SK-N-MC (cell line): Measurements from ENCODE around the gene C12orf43.

Source experiments
- DNase-seq: peaks from one replicate; pipeline ENCODE4 v3.0.0-alpha.2; 2011; ENCODE audit warnings: low read depth, low spot score
- H3K27ac ChIP-seq: fragments of 200-600 bp; sonication (generic); 2 replicates; pipeline ENCODE4 v1.5.1; 2016; ENCODE audit warnings: mixed run types
- H3K36me3 ChIP-seq: fragments of 200-600 bp; sonication (generic); 2 replicates; pipeline ENCODE4 v1.6.1; 2017; ENCODE audit warnings: antibody characterized with exemption, low read length, mixed read lengths; ENCODE audit not compliant: insufficient read depth
- H3K4me3 ChIP-seq: fragments of 200-600 bp; sonication (generic); 2 replicates; pipeline ENCODE4 v1.5.1; 2016
- H3K9ac ChIP-seq: fragments of 200-600 bp; sonication (generic); 2 replicates; pipeline ENCODE4 v1.8.0; 2017; ENCODE audit warnings: mixed run types, mixed read lengths; ENCODE audit not compliant: insufficient read length
- H3K9me3 ChIP-seq: fragments of 200-600 bp; sonication (generic); 2 replicates; pipeline ENCODE4 v1.6.1; 2017; ENCODE audit warnings: low read depth, mild to moderate bottlenecking, antibody characterized with exemption, low read length, moderate library complexity, mixed read lengths
- EZH2 ChIP-seq: fragments of 200-600 bp; sonication (generic); IDR thresholded peaks from one replicate; pipeline ENCODE4 v1.6.1; 2017; ENCODE audit warnings: antibody characterized with exemption
- FOXP2 ChIP-seq: optimal IDR thresholded peaks from 2 replicates; pipeline ENCODE3; 2011; ENCODE audit warnings: mild to moderate bottlenecking, moderate library complexity; ENCODE audit not compliant: insufficient read depth; ENCODE audit errors: extremely low read length, control extremely low read depth
- POLR2AphosphoS5 ChIP-seq: IDR thresholded peaks from 2 replicates; pipeline ENCODE4 v1.6.1; 2012; ENCODE audit warnings: mild to moderate bottlenecking, low read depth, low read length, borderline replicate concordance

C12orf43 gene

GRCh38 chr12:121036810-121037326, 20.6 kb upstream of the C12orf43 start:
- H3K9ac ChIP-seq = no peak overlapping the region
- no peak for TF ChIP-seq FOXP2
- TF ChIP-seq POLR2AphosphoS5 = no peak
- no peak for TF ChIP-seq EZH2
- no peak for DNase-seq

GRCh38 chr12:121034616-121035305, 18.5 kb upstream of the C12orf43 start:
- TF ChIP-seq FOXP2 (no peak), POLR2AphosphoS5 (no peak), EZH2 (no peak)
- peak overlapping the region; percentile 29 for H3K27ac ChIP-seq
- H3K36me3 ChIP-seq = no peaks in the 10 kb centered on the region
- no peaks in the 10 kb centered on the region for H3K9me3 ChIP-seq
- H3K4me3 ChIP-seq = peak overlapping the region; percentile 41
- DNase-seq = no peak
- H3K9ac ChIP-seq = peak overlapping the region; percentile 42

More at GRCh38 chr12:121036810-121037326, 20.6 kb upstream of the C12orf43 start:
- Histone ChIP-seq H3K9me3 (no peaks in the 10 kb centered on the region), H3K4me3 (no peak overlapping the region), H3K36me3 (no peaks in the 10 kb centered on the region), H3K27ac (no peak overlapping the region)

GRCh38 chr12:121033625-121034349, 17.5 kb upstream of the C12orf43 start:
- Histone ChIP-seq H3K9me3 (no peaks in the 10 kb centered on the region), H3K27ac (peak overlapping the region; percentile 29; the same call in 1 of the 2 replicates), H3K9ac (no peak overlapping the region), H3K36me3 (no peaks in the 10 kb centered on the region), H3K4me3 (no peak overlapping the region)
- no peak for DNase-seq
- TF ChIP-seq FOXP2 (no peak), POLR2AphosphoS5 (no peak), EZH2 (no peak)

- H3K9ac ChIP-seq = no peak overlapping the region
- TF ChIP-seq POLR2AphosphoS5 = no peak
- TF ChIP-seq FOXP2 = no peak
- TF ChIP-seq EZH2 = no peak
- no peak overlapping the region for H3K27ac ChIP-seq
- no peaks in the 10 kb centered on the region for H3K9me3 ChIP-seq
- DNase-seq = no peak
- no peaks in the 10 kb centered on the region for H3K36me3 ChIP-seq
- no peak overlapping the region for H3K4me3 ChIP-seq
Measured at GRCh38 chr12:121030576-121031212, 14.4 kb upstream of the C12orf43 start.

- Histone ChIP-seq H3K9ac (no peak overlapping the region), H3K4me3 (no peak overlapping the region), H3K27ac (no peak overlapping the region), H3K36me3 (no peaks in the 10 kb centered on the region), H3K9me3 (no peaks in the 10 kb centered on the region)
- DNase-seq = no peak
- TF ChIP-seq FOXP2 = no peak
- TF ChIP-seq EZH2 = no peak
- no peak for TF ChIP-seq POLR2AphosphoS5
Measured at GRCh38 chr12:121026274-121027045, 10.2 kb upstream of the C12orf43 start.

GRCh38 chr12:121025442-121026226, 9.3 kb upstream of the C12orf43 start:
- no peak overlapping the region for H3K9ac ChIP-seq
- TF ChIP-seq POLR2AphosphoS5 (no peak), EZH2 (no peak), FOXP2 (no peak)
- H3K4me3 ChIP-seq = no peak overlapping the region
- no peaks in the 10 kb centered on the region for H3K36me3 ChIP-seq
- DNase-seq = no peak
- no peak overlapping the region for H3K27ac ChIP-seq
- no peaks in the 10 kb centered on the region for H3K9me3 ChIP-seq

GRCh38 chr12:121023799-121024198, 7.5 kb upstream of the C12orf43 start:
- H3K36me3 ChIP-seq = no peaks in the 10 kb centered on the region
- no peaks in the 10 kb centered on the region for H3K9me3 ChIP-seq
- H3K27ac ChIP-seq = no peak overlapping the region
- DNase-seq = no peak
- H3K4me3 ChIP-seq = no peak overlapping the region
- TF ChIP-seq EZH2 = no peak
- no peak for TF ChIP-seq FOXP2
- no peak for TF ChIP-seq POLR2AphosphoS5
- no peak overlapping the region for H3K9ac ChIP-seq
